ENCODE data around the gene MTCL1. TPM values are rescaled to one million over a fixed set of nuclear protein-coding genes. Genes with fewer than 3 reads are reported as not detected.

Gene MTCL1
- total RNA-seq, 6 experiments from 2014 or later: 1.4 to 7.4 (median 3.6) TPM

- 63% methylated on average over 5 of the region's 5 CpGs for WGBS (ENCODE audit: insufficient coverage, low coverage, low lambda C conversion rate, missing lambda C conversion rate)
- Histone ChIP-seq H3K36me3 (no peaks in the 10 kb centered on the region), H3K27ac (no peak overlapping the region), H3K4me3 (no peak overlapping the region), H3K27me3 (no peaks in the 10 kb centered on the region), H3K9me3 (no peaks in the 10 kb centered on the region), H3K4me1 (no peaks in the 10 kb centered on the region)
- ATAC-seq: no peak
- intact Hi-C loops (cut with DNase I): no loop called here
- no peak for DNase-seq
- TF ChIP-seq POLR2A (IDR thresholded peaks at IDR 0.05): no peak
These were observed 171.5 kb downstream of the MTCL1 start for GRCh38 chr18:8876887-8877286.

GRCh38 chr18:8881103-8881502 lies 175.7 kb downstream of the MTCL1 start:
- TF ChIP-seq CTCF (IDR thresholded peaks at IDR 0.05) (no peak), POLR2A (IDR thresholded peaks at IDR 0.05) (no peak)
- no peak overlapping the region for H3K27ac ChIP-seq
- ATAC-seq: no peak
- no peak overlapping the region for H3K4me3 ChIP-seq
- H3K9me3 ChIP-seq: no peaks in the 10 kb centered on the region
- 67% methylated on average over 1 of the region's 1 CpG for WGBS (ENCODE audit: insufficient coverage, low coverage, low lambda C conversion rate, missing lambda C conversion rate)
- H3K27me3 ChIP-seq: no peaks in the 10 kb centered on the region
- no peaks in the 10 kb centered on the region for H3K36me3 ChIP-seq
- no peaks in the 10 kb centered on the region for H3K4me1 ChIP-seq
- no peak for DNase-seq
- intact Hi-C loops (cut with DNase I): no loop called here

Small RNA genes within 50 kb of the gene (small RNA-seq; reads per million reads assigned to genes)
- 0 reads per million in 2 experiments for gene RF00019

Other genes starting within 250 kb of the MTCL1 start
- 10 to 100 TPM; 16.5 to 26.5 (median 22.6) TPM for gene RAB12, start 96.1 kb upstream of the MTCL1 start, total RNA-seq

Data from right lobe of liver (tissue), 6 donors.